Activated T-cell treated with anti-CD3 and anti-CD28 coated beads for 4 hours (primary cell): ENCODE results near the gene DEPP1.

Experiments used
- DNase-seq: peaks from one replicate; pipeline ENCODE4 v3.0.0-alpha.2; 2020

DEPP1 gene

DNA sequence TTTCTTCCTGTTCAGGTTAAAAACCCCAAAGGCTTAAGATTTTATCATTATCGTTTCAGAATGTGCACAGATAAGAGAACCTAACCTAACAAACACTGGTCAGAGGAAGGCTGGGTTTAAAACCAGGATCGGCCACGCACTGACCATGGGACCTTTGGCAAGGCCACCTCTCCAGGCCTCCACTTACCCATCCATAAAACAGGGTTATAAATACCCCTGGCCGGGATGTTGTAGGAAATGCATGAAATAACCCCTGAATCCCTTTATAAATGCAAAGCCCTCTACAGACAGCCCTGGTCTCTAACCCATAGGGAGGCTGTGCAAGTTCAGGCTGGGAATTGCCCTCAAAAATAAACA is 418 bp downstream of the DEPP1 start:
- DNase-seq = no peak

DNA sequence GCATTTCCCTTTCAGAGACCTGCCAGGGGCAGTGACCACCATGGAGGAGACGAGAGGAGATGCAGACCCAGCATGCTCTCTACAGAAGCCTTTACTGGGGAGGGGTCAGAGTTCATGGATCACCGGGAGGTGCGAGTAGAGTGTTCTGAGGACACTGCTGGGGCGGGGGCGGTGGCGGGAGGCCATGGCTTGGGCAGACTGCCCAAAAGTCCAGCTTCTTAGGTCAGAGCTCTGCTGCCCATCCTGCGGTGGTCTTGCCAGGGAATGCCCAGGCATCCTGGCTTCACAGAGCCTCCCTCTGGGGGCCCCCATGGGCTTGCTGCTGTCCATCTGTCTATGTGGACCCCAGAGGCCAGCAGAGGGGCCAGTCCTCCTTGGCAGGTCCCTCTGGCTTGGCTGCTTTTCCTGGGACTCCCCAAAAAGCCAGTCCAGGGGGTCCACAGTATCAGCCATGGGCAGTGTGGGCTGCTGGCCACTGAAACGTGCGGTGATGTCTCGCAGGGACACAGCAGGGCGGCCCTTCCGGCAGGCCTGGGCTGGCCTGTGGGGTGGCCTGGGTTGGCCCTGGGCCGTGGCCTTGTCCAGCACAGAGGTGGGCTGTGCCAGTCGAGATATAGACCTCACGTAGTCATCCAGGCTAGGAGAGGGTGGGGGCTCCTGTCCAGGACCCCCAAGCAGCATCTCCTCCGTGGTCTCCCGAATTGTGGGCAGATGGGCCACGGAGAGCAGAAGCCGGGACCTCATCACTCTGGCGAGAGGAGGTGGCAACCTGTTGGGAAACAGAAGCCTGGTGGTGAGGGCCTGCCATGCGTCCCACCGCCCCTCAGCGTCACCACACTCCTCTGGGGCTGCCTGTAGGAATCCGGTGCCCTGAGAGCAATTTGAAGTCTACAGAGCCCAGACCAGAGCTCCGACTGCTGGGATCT is 1.1 kb downstream of the DEPP1 start:
- DNase-seq = no peak

DNA sequence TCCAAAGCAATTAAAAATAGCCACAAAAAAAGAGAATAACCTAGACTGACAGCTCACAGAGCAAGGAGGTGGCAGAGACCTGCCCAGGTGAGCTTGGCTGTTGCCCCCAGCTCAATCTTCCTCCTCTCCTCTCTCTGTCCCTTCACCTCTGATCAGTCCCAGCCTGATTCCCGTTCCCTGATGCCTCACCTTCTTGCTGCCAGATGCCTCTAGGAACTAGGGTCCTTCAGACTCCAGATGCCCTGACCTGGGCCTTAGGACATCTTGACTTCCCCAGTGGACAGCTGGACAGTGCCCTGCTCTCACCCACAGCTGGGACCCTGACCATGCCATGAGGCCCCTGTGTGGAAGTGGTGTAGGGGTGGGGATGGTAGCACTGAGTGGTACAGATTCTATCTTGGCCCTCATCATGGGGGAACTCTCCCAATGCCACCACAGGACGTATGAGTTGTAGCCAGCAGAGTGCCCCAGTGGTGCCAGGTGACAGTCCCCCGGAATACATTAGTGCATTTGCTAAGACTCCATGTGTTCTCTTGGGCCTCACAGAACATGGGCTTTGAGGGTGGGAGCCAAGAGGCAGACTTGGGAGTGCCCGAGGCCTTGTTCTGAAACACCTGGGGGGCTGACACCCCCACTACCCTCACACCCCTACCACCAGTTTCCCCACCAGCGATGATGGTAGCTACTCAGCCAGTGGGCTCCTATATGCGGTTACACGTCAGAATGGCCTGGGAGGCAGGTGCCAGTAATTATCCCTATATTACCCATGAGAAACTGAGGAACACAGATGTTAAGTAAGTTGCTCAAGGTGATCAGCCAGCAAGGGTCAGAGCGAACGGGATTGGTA is 2.0 kb downstream of the DEPP1 start:
- DNase-seq = no peak

DNA sequence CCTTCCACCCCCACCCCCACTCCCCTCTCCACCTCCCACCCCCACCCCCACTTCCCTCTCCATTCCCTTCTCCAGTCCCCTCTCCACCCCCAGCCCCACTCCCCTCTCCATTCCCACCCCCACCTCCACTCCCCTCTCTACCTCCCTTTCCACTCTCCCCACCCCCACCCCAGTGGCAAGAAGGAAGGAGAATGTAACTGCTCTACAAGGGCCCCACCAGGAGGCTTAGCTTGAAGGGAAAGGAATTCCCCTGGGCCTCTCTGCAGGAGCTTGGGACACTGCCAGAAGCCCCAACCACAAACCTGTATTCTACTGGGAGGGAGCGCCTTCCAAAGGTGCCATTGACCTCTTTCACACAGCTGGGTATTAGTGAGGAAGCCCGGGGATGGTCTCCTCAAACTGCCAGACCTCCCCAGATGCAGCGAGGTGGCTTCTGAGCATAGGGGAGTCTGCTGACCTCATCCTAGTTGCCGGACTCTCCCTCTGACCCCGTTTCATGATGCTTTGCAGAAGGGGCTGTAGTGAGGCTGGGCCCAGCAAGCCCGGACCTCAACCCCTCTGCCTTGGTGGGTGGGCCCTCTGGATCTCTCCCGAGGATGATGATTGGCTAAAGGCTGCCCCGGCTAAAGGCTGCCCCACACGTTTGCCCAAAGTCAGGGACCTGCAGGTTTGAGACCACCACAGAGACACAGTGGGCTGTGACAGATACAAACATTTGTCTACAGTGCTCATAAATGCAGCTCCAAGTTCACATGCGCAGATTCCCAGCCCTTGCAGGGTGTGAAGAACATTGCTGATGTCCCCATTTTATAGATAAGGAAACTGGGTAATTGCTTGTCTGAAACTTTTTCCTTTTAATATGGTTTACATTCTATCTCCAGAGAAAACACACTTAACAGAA is 2.9 kb downstream of the DEPP1 start:
- DNase-seq = no peak

DNA sequence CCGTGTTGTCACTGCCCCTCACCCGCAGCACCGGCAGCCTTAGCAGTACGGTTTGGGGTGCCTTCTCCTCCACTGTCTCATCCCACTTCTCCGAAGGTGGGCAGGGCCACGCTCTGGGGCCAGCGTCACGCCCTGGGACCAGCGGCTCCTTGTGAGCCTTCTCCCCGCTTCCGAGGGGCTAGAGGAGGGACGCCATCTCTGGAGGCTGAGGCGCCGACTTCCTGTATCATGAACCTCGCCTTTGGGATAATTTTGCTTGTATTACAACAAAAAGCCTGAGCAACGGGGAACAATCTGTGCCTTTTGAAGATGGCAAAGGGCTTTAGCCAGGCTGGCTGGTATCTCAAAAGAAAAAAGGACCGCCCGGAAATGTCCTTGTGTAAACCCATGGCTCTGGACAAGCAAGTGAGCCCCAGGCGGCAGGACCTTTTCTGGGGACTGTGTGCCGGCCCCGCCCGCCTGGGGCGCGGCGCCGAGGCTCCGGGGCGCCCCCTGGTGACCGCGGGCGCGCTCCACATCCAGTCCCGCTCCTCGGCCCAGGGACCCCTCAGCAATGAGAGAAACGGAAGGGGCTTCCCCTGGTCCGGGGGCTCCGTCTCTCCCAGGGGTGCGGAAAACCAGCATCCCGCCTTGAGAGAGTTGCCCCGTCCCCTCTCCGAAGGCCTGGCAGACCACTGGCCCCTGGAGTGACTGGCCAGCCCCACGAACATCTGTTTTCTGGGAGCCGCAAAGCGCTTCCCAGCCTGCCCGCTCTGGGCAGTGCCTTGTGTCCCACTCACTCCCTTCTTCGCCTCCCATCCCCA is 3.8 kb downstream of the DEPP1 start:
- peak; percentile 59 for DNase-seq

DNA sequence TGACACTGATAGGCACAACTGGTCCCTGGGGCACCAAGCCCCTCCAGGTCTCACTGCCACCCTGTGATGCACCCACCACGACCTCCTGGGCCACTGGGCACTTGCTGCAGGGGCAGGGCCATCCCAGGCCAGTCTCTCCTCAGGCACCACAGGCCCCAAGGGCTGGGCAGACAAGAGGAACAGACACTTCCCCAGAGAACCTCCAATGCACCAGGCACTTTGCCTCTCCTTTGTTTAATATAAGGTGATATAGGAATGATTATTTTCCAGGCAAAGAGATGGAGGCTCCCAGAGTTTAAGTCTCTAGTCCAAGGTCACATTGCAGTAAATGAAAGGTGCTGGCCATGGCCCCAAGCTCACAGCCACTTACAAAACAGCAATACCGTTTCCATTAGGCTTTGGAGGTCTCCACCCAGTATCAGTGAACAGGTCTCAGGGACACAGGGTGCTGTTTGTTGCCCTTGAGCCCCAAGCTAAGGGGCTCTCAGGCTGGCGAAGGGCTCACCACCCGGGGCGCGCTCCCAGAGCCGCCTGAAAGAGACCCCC is 4.5 kb downstream of the DEPP1 start:
- no peak for DNase-seq

DNA sequence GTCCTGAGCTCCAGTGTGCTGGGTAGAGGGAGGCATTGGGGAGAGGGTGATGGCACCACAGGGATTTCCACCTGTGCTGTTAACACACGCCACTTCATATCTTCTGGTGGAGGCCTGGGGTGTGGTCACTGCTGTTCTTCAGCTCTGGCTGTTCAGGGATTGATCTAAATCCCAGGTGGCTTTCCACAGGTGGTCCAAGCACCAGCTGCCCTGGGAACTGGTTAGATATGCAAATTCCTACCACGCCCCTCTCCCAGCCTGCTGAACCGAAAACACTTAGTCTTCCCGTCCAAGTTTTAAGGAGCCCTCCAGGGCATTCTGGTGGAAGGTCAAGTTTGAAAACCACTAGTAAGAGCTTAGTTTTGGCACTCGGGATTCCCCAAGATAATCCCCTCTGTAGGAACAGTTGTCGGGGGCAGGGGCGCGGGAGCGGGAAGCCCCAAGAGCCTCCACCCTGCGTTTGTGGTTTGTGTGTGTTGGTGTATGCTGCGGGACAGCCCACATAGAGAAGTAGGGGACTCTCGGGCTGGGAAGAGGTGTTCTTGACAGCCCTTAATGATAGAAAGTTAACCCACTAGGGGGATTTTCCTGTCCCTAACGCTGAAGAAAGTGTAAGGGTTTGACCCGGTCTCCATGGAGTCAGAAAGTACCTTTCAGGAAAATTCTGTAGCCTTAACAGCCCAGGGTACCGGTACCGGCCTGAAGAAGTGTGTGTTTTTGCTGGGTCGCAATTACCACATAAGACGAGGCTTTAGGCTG is 5.1 kb downstream of the DEPP1 start:
- no peak for DNase-seq

DNA sequence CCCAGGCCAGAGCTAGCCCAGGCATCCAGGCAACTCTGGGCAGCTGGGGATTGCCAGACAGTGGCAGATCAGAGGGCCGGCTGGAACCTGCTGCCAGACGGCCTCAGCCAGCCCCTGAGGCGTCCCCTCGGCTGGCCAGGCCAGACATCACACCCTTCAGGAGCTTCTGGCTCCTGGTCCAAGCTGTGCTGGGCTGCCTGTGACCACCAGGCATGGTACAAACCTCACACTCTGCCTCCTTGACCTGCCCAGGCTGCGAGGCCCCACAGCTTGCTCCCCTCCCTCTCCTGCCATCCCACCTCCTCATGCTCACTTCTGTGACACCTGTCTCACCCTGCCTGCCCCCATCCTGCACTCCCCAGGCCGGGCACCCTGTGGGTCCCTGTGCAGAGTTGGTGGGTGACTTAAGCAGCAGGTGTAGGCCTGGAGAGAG is 5.7 kb downstream of the DEPP1 start:
- no peak for DNase-seq

DNA sequence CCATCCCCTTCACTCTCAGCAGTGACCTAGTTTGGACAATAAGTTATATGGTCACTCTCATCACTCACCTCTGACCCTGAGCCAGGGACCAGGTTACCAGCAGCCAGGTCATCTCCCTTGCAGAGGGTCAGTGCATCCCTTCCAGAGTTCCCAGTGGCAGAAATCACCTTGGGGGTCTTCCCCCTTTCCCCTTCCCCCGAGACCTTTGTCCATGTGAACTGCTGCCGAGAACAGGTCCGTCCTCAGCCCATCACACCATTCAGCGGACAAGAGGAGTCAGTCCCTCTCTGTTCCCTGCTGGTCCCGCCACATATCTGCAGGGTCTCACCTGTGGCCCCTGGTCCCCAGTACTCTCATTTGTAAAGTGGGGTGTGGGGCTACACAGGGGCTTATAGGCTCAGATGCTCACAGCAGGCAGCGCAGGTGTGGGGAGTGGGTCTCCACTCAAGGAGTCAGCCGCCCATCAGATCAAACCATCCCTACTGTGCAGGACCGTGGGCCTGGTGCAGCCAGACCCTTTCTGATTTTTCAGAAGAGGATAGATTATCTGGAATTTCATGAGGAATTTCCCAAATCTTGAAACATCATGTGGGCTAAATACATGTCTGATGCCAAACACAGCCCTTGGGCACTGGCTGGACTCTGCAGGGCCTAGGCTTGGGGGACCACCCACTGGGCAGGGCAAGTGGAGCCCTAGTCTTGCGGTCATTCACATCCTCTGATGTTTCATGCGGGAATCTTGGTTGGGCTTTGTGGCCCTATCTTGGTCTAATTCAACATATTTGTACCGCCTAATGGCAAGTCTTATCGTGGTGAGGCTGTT is 6.5 kb downstream of the DEPP1 start:
- DNase-seq = no peak

DNA sequence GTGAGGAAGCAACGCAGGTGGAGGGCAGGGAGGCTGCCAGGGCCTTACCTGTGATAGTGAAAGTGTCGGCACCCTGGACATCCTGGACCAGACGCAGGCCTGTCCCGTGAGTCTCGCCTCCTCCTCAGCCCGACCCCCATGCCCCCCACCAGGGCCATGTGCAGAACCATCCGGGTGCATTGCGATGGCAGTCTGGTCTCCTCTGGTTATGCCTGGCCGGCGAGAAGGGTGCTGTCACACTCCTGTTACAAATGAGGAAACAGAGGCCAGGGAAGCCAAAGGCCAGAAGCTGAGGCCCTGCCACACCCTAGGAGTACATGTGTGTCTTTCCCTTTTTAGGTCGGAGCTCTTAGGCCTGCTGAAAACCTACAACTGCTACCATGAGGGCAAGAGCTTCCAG is 7.2 kb downstream of the DEPP1 start:
- no peak for DNase-seq

DNA sequence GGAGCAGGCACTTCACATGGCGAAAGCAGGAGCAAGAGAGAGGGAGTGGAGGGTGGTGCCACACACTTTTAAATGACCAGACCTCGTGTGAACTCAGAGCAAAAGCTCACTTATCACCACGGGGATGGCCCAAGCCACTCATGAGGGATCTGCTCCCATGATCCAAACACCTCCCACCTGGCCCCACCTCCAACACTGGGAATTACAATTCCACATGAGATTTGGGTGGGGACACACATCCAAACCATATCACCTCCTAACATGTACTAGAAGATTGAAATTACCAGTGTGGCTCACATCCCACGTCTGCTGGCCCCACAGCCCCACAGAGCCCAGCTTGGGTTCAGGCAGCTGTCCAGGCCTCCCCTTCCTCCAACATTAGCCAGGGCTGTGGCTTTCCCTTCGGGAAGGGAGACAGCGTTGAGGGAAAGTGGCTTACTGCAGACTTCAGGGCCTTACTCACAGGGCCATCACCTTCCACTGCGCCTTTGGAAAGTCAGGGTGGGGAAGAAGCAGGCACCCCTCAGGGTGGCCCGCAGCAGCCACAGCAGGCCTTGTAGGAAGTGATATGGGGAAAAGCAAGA is 7.7 kb downstream of the DEPP1 start:
- no peak for DNase-seq

DNA sequence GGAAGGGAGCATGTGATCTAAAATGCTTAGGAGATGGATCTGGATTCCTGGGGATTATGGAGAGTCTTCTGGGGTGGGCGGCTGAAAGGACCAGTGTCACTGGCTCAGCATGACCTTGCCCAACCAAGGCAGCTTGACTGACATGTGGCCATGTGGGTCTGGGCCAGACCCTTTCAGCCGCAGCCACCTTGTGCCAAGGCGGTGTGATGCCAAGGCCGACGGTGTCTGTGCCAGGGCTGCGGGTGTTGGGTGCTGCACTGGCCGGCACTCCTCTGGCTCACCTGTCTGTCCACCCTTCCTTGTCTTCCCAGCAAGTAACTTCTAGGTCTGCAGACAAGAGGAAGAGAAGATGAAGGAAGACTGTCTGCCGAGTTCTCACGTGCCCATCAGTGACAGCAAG is 8.8 kb downstream of the DEPP1 start:
- DNase-seq = no peak

DNA sequence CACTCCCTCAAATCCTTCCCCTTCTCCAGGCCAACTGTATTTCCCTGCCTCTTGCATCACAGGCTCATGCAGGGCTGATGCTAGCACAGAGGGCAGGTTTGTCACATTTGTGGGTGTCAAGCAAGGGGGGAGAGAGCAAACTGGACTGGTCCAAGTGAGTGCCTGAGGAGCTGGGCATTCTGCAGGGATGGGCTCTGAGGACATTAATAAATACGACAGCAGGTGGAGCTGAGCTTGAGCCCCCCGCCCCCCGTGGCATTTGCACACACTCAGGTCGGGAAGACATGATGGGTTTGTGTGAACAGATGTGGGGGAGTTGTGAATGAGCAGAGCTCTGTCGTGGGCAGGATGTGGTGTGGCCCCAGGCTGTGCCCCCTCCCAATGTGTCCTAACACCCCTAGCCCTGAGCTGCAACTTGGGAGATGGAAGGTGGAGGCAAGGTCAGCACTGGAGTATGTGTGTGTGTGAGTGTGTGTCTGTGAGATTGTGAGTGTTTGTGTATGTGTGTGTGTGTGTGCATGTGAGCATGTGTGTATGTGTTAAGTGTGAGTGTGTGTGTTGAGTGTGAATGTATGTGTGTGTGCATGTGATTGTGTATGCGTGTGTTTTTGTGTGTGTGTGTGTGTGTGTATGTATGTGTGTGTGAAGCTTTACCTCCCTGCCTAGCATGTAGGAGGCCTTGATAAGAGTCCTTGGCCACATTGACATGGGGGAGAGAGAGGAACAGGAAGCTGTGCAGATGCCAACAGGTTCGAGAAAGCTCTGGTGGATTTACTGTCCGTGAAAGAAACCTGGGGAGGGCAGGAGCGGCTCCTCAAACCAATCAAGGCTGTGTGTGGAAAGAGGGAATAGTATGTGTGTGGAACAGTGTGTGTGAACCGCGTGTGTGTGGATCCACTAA is 9.9 kb downstream of the DEPP1 start:
- DNase-seq = no peak

DNA sequence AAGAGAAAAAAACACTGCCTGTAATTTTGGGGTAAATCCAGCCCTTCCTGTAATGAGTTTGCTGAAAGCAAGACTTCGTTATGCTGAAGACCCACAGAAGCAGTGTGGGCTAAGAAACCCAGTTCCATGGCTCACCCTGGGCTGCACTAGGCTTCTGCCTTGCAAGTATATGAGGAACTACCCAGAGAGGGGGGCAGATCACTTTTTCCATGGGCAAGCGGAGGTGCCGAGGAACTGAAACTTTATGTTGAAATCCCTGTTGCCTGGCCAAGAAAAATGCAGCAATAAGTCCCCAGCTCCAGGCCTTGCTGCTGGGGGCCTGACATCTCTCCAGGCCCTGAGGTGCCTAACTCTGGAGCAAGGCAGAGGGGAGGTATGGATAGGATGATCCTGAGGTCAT is 10.5 kb downstream of the DEPP1 start:
- no peak for DNase-seq

DNA sequence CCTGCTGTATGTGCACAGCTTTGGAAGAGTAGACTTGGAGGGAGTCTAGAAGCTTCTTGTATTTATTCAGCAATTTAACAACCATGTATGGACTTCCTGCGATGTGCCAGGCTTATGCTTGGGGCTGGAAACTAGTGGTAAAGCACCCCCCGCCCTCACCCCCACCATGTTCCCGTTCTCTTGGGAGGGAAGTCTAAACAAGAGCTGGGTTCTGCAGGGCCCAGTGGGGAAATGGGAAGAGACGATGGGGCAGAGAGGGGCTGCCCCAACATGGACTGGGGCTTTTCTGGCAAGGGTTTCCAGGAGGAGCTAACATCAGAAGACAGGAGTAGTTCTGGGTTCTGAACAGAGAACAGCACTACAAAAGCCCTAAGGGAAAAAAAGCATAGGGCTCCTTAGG is 11.0 kb downstream of the DEPP1 start:
- no peak for DNase-seq

DNA sequence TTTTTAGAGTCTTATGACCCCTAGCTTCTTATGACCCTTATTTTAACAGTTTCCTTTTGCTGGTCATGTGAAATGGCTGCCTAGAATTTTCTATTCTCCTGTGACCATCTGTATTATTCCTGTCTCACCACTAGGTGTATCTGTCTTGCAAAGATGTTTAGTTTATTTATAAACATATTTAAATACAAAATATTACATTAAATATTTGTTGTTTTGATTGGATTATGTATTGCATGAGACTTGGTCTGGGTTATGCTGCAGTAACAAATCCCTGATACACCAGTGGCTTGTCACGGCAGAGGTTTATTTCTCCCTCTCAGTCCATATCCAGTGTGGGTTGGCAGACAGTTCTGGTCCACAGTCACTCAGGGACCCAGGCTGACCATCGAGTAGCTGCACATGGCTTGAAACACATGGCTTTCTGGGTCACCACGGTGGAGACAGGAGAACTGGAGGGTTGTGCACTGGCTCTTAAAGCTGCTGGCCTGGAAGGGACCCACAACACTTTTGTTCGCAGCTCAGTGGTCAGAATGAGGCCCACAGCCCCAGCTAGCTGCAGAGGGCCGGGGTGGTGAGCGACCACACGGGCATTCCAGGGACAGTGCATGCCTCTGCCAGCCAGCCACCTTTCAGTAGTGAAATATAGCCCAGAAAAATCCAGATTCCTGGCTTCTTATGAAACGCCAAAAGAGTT is 11.6 kb downstream of the DEPP1 start:
- no peak for DNase-seq

DNA sequence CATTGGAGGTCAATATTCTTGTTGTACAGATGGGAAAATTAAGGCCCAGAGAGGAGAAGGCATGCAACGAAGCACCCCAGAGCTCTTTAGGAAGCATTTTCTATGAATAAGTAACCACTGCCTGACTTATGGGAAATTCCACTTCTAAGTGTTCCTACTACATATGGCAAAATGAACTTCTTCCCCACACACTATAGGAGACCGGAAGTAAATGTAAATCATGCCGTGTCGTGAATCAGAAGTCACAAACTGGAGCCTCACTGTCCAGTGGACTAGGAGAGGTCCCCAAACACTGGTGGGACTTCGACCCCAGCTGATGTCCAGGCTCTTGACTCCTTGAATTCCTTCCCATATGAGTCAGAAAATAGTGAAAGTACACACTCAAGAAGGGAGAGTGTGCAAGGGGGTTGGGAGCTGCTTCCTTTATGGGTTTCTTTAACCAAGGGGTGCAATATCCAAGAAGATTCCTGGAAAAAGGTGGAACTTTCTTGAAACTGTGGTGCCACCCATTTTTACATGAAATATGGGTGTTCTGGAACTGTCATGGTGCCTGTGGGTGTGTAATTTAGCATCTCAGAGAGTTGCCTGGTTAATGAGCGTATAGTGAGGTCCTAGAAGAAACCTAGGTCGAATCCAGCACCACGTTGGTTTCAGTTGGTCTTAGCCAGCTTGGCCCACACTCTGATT is 12.3 kb downstream of the DEPP1 start:
- DNase-seq = no peak
